Mesenchymal stem cell (in vitro differentiated cells and primary cell): ENCODE measurements around the gene GNG11.
A peak's percentile ranks its signal among the peaks of the same experiment; 100 is the strongest.

ENCODE experiments used
- DNase-seq: peaks from one replicate; pipeline ENCODE4 v3.0.0-alpha.2; 2013
- H2AFZ ChIP-seq: one replicate; pipeline ENCODE4 v1.6.1; 2013; ENCODE audit warnings: low read depth, mild to moderate bottlenecking, control low read depth, inconsistent platforms, low read length, moderate library complexity
- H2AK5ac ChIP-seq: 2 replicates; pipeline ENCODE4 v1.6.1; 2013; ENCODE audit warnings: low read length, moderate library complexity, mild to moderate bottlenecking, inconsistent platforms; ENCODE audit not compliant: severe bottlenecking
- H2BK120ac ChIP-seq: one replicate; pipeline ENCODE4 v1.6.1; 2013; ENCODE audit warnings: low read depth, mild to moderate bottlenecking, inconsistent platforms, low read length, moderate library complexity
- H2BK12ac ChIP-seq, 2 experiments: one replicate each; pipeline ENCODE4 v1.6.1; 2013; ENCODE audit warnings: inconsistent platforms in 2 of 2, low read length in 2 of 2, mild to moderate bottlenecking in 2 of 2, moderate library complexity in 2 of 2, control low read depth in 1 of 2
- H2BK15ac ChIP-seq: one replicate; pipeline ENCODE4 v1.6.1; 2013; ENCODE audit warnings: mild to moderate bottlenecking, low read depth, inconsistent platforms; ENCODE audit not compliant: poor library complexity, severe bottlenecking
- H2BK5ac ChIP-seq: 2 replicates; pipeline ENCODE4 v1.6.1; 2013; ENCODE audit warnings: low read depth, mild to moderate bottlenecking, low read length, control low read depth, inconsistent platforms; ENCODE audit not compliant: poor library complexity, severe bottlenecking
- H3K14ac ChIP-seq, 2 experiments: one replicate each; pipeline ENCODE4 v1.6.1; 2013; ENCODE audit warnings: inconsistent platforms in 2 of 2, low read length in 2 of 2, control low read depth in 1 of 2, mild to moderate bottlenecking in 1 of 2, moderate library complexity in 1 of 2
- H3K18ac ChIP-seq, 2 experiments: one replicate each; pipeline ENCODE4 v1.6.1; 2013; ENCODE audit warnings: inconsistent platforms in 2 of 2, low read length in 2 of 2, control low read depth in 1 of 2, low read depth in 1 of 2, mild to moderate bottlenecking in 1 of 2
- H3K23ac ChIP-seq, 2 experiments: one replicate each; pipeline ENCODE4 v1.6.1; 2013; ENCODE audit warnings: inconsistent platforms in 2 of 2, low read length in 2 of 2, mild to moderate bottlenecking in 2 of 2, moderate library complexity in 2 of 2, control low read depth in 1 of 2
- H3K27ac ChIP-seq: 2 replicates; pipeline ENCODE4 v1.5.1; 2013; ENCODE audit warnings: mild to moderate bottlenecking, moderate library complexity, low read length, control low read depth, inconsistent platforms; ENCODE audit not compliant: poor library complexity, severe bottlenecking
- H3K27me3 ChIP-seq, 2 experiments: 2 replicates each; pipeline versions ENCODE4 v1.6.1 to v1.7.0; 2013; ENCODE audit warnings: low read length in 2 of 2, mild to moderate bottlenecking in 2 of 2, moderate library complexity in 2 of 2, control low read depth in 1 of 2, inconsistent platforms in 1 of 2; ENCODE audit not compliant: control insufficient read depth in 1 of 2, insufficient read depth in 1 of 2
- H3K36me3 ChIP-seq, 2 experiments: 2 replicates each; pipeline versions ENCODE4 v1.6.1 to v1.7.0; 2013; ENCODE audit warnings: low read length in 2 of 2, control low read depth in 1 of 2, inconsistent platforms in 1 of 2, low read depth in 1 of 2, mild to moderate bottlenecking in 1 of 2; ENCODE audit not compliant: insufficient read depth in 2 of 2, control insufficient read depth in 1 of 2
- H3K4ac ChIP-seq, 2 experiments: one replicate each; pipeline ENCODE4 v1.6.1; 2013; ENCODE audit warnings: inconsistent platforms in 2 of 2, low read length in 2 of 2, mild to moderate bottlenecking in 2 of 2, moderate library complexity in 2 of 2, control low read depth in 1 of 2, low read depth in 1 of 2
- H3K4me1 ChIP-seq: 2 replicates; pipeline ENCODE4 v1.6.1; 2013; ENCODE audit warnings: low read depth, low read length, control low read depth; ENCODE audit not compliant: control insufficient read depth, insufficient read depth
- H3K4me2 ChIP-seq: 2 replicates; pipeline ENCODE4 v1.6.1; 2013; ENCODE audit warnings: low read length, mild to moderate bottlenecking, inconsistent platforms; ENCODE audit not compliant: poor library complexity, severe bottlenecking
- H3K4me3 ChIP-seq, 2 experiments: 2 replicates each; pipeline versions ENCODE4 v1.5.1 to v1.7.0; 2013; ENCODE audit warnings: low read length in 2 of 2, mild to moderate bottlenecking in 2 of 2, control low read depth in 1 of 2, low read depth in 1 of 2; ENCODE audit not compliant: insufficient read depth in 1 of 2
- H3K79me1 ChIP-seq: replicated peaks from 2 replicates; pipeline ENCODE4 v1.6.1; 2013; ENCODE audit warnings: mild to moderate bottlenecking, control low read depth, low read length, inconsistent platforms; ENCODE audit not compliant: poor library complexity, severe bottlenecking
- H3K9ac ChIP-seq: 2 replicates; pipeline ENCODE4 v1.7.0; 2013; ENCODE audit warnings: mild to moderate bottlenecking, low read length, moderate library complexity
- H3K9me3 ChIP-seq: 2 replicates; pipeline ENCODE4 v1.7.0; 2013; ENCODE audit warnings: mild to moderate bottlenecking, low read length; ENCODE audit not compliant: control insufficient read depth
- H4K8ac ChIP-seq: one replicate; pipeline ENCODE4 v1.6.1; 2013; ENCODE audit warnings: inconsistent platforms, mild to moderate bottlenecking, low read length, moderate library complexity
- H4K91ac ChIP-seq: one replicate; pipeline ENCODE4 v1.6.1; 2013; ENCODE audit warnings: mild to moderate bottlenecking, low read length, inconsistent platforms
- WGBS: methylation state at CpG from one replicate; pipeline ENCODE4 v1.1.7; 2013; ENCODE audit warnings: mixed read lengths; 5-methylcytosine and 5-hydroxymethylcytosine counted together

Gene GNG11

GRCh38 chr7:93941945-93942344, 20.4 kb downstream of the GNG11 start:
- H3K9me3 ChIP-seq = no peaks in the 10 kb centered on the region
- no peak overlapping the region for H3K23ac ChIP-seq
- DNase-seq = peak; percentile 69
- H3K4me1 ChIP-seq = peaks cover 2% of the 10 kb centered on the region
- no peaks in the 10 kb centered on the region for H3K27me3 ChIP-seq
- no peak overlapping the region for H3K14ac ChIP-seq
- no peak overlapping the region for H2AK5ac ChIP-seq
- H4K91ac ChIP-seq = no peak overlapping the region
- no peaks in the 10 kb centered on the region for H3K36me3 ChIP-seq
- no peak overlapping the region for H2AFZ ChIP-seq
- no peak overlapping the region for H2BK12ac ChIP-seq
- no peak overlapping the region for H3K4ac ChIP-seq
- H3K9ac ChIP-seq = no peak overlapping the region
- 46% methylated on average over 2 of the region's 2 CpGs for WGBS
- no peak overlapping the region for H3K27ac ChIP-seq
- no peak overlapping the region for H3K18ac ChIP-seq
- H3K79me1 ChIP-seq = no peaks in the 10 kb centered on the region
- no peak overlapping the region for H2BK120ac ChIP-seq
- H3K4me2 ChIP-seq = no peak overlapping the region
- H2BK5ac ChIP-seq = no peak overlapping the region
- H4K8ac ChIP-seq = no peak overlapping the region
- no peak overlapping the region for H2BK15ac ChIP-seq
- H3K4me3 ChIP-seq = no peak overlapping the region

- H3K9ac ChIP-seq = no peak overlapping the region
- H2BK120ac ChIP-seq = no peak overlapping the region
- H2BK12ac ChIP-seq = peak overlapping the region in 1 of 2 experiments; percentile 28
- H3K79me1 ChIP-seq = no peaks in the 10 kb centered on the region
- H4K8ac ChIP-seq = no peak overlapping the region
- no peak overlapping the region for H3K18ac ChIP-seq
- peaks cover 4% of the 10 kb centered on the region for H3K4me1 ChIP-seq
- no peak for DNase-seq
- WGBS = 90% methylated on average over 3 of the region's 4 CpGs
- H3K14ac ChIP-seq = no peak overlapping the region
- H3K36me3 ChIP-seq = no peaks in the 10 kb centered on the region
- H3K4ac ChIP-seq = no peak overlapping the region
- no peak overlapping the region for H2AK5ac ChIP-seq
- no peaks in the 10 kb centered on the region for H3K9me3 ChIP-seq
- H4K91ac ChIP-seq = no peak overlapping the region
- no peak overlapping the region for H2BK15ac ChIP-seq
- no peak overlapping the region for H3K4me2 ChIP-seq
- H3K27me3 ChIP-seq = no peaks in the 10 kb centered on the region
- no peak overlapping the region for H2BK5ac ChIP-seq
- no peak overlapping the region for H3K23ac ChIP-seq
- H3K27ac ChIP-seq = no peak overlapping the region
- H3K4me3 ChIP-seq = no peak overlapping the region
- H2AFZ ChIP-seq = no peak overlapping the region
Measured at GRCh38 chr7:93943816-93944540, 22.4 kb downstream of the GNG11 start.

- H2BK120ac ChIP-seq = no peak overlapping the region
- H3K14ac ChIP-seq = no peak overlapping the region
- DNase-seq = no peak
- H4K91ac ChIP-seq = no peak overlapping the region
- H3K79me1 ChIP-seq = no peaks in the 10 kb centered on the region
- no peak overlapping the region for H2AK5ac ChIP-seq
- H3K4ac ChIP-seq = no peak overlapping the region
- H2AFZ ChIP-seq = no peak overlapping the region
- H3K4me3 ChIP-seq = no peak overlapping the region
- no peaks in the 10 kb centered on the region for H3K36me3 ChIP-seq
- no peak overlapping the region for H2BK15ac ChIP-seq
- no peak overlapping the region for H3K9ac ChIP-seq
- WGBS = no CpG with 5 or more reads among the region's 1 CpG
- H4K8ac ChIP-seq = no peak overlapping the region
- no peak overlapping the region for H3K18ac ChIP-seq
- H3K4me1 ChIP-seq = peaks cover 4% of the 10 kb centered on the region
- no peak overlapping the region for H3K4me2 ChIP-seq
- no peak overlapping the region for H3K27ac ChIP-seq
- H3K9me3 ChIP-seq = no peaks in the 10 kb centered on the region
- H3K23ac ChIP-seq = no peak overlapping the region
- H3K27me3 ChIP-seq = no peaks in the 10 kb centered on the region
- no peak overlapping the region for H2BK5ac ChIP-seq
- no peak overlapping the region for H2BK12ac ChIP-seq
Measured at GRCh38 chr7:93944673-93945072, 23.1 kb downstream of the GNG11 start.

DNA sequence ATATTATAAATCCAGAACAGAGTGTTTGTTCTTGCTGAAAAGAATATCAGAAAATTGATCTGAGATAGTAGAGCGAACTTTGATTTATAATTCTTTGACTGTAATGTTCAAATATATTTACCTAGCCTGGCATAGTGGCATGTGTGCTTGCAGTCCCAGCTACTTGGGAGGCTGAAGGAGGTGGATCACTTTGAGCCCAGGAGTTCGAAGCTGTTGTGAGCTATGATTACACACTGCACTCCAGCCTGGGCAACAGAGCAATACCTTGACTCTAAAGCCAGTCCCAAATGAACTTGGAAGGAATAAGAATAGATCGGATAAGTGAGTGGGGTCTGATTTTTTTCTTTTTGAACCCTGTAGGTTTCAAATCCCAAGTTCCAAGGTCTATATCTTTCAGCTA, 23.5 kb downstream of the GNG11 start:
- Histone ChIP-seq H4K8ac (no peak overlapping the region), H3K14ac (no peak overlapping the region), H3K9me3 (no peaks in the 10 kb centered on the region), H3K27me3 (no peaks in the 10 kb centered on the region), H2BK12ac (peak overlapping the region in 1 of 2 experiments; percentile 29), H3K4me3 (no peak overlapping the region), H3K23ac (no peak overlapping the region), H2AK5ac (no peak overlapping the region), H3K4me2 (no peak overlapping the region), H3K18ac (no peak overlapping the region), H2AFZ (no peak overlapping the region), H3K27ac (no peak overlapping the region), H2BK5ac (no peak overlapping the region), H3K36me3 (no peaks in the 10 kb centered on the region), H3K4ac (no peak overlapping the region), H3K9ac (no peak overlapping the region), H2BK15ac (no peak overlapping the region), H4K91ac (no peak overlapping the region), H2BK120ac (no peak overlapping the region), H3K79me1 (no peaks in the 10 kb centered on the region), H3K4me1 (peaks cover 4% of the 10 kb centered on the region)
- no peak for DNase-seq
- 36% methylated on average over 2 of the region's 3 CpGs for WGBS
